IMR-90 (cell line): ENCODE measurements around the gene CC2D1A. TPM values are rescaled to one million over a fixed set of nuclear protein-coding genes. Genes with fewer than 3 reads are reported as not detected.

ENCODE experiments used
- ATAC-seq: fragments of 200-7000 bp; cut with Tn5 transposase; 2 replicates; pipeline ENCODE4 v1.9.1; 2020; ENCODE audit warnings: low read depth, mild to moderate bottlenecking, moderate library complexity
- BruUV-seq: library from RNA; stranded (reverse); fragments of 400-500 nt; replicated peaks from 2 replicates; lab custom pipeline; 2021; lab: Mats Ljungman, UMichigan
- CTCF ChIA-PET: fragments of 300-600 bp; formaldehyde crosslinking; extraction: SDS; loops from one replicate; lab custom pipeline; 2021; ENCODE audit warnings: antibody characterized with exemption; lab: Yijun Ruan, JAX
- POLR2A ChIA-PET: fragments of 300-600 bp; sonication (Branson Sonifier 250); formaldehyde crosslinking; loops from one replicate; lab custom pipeline; 2022; ENCODE audit warnings: antibody characterized with exemption; ENCODE audit not compliant: unreplicated experiment; lab: Charles Lee
- DNase-seq: peaks from one replicate; pipeline ENCODE4 v3.0.0; 2013
- H2AFZ ChIP-seq: replicated peaks from 2 replicates; pipeline ENCODE3; 2013; ENCODE audit warnings: low read length, mild to moderate bottlenecking; ENCODE audit not compliant: poor library complexity
- H2AK5ac ChIP-seq: 2 replicates; pipeline ENCODE4 v1.6.1; 2013; ENCODE audit warnings: low read depth, low read length, inconsistent platforms
- H2AK9ac ChIP-seq: replicated peaks from 2 replicates; pipeline ENCODE3; 2013; ENCODE audit warnings: mild to moderate bottlenecking, low read depth, low read length, moderate library complexity; ENCODE audit not compliant: poor library complexity
- H2BK120ac ChIP-seq: 2 replicates; pipeline ENCODE4 v1.6.1; 2013; ENCODE audit warnings: low read depth, low read length, inconsistent platforms
- H2BK15ac ChIP-seq: 3 replicates; pipeline ENCODE4 v1.6.1; 2013; ENCODE audit warnings: low read depth, low read length, inconsistent platforms
- H2BK20ac ChIP-seq: 2 replicates; pipeline ENCODE4 v1.6.1; 2013; ENCODE audit warnings: low read depth, mild to moderate bottlenecking, inconsistent platforms, low read length, moderate library complexity
- H2BK5ac ChIP-seq: 2 replicates; pipeline ENCODE4 v1.6.1; 2013; ENCODE audit warnings: mild to moderate bottlenecking, low read depth, low read length, inconsistent platforms; ENCODE audit not compliant: poor library complexity, severe bottlenecking
- H3K14ac ChIP-seq: replicated peaks from 2 replicates; pipeline ENCODE4 v1.6.1; 2013; ENCODE audit warnings: low read depth, low read length, inconsistent platforms
- H3K18ac ChIP-seq: 2 replicates; pipeline ENCODE4 v1.6.1; 2013; ENCODE audit warnings: low read depth, low read length, control low read depth
- H3K23ac ChIP-seq: 2 replicates; pipeline ENCODE4 v1.6.1; 2013; ENCODE audit warnings: low read depth, low read length, inconsistent platforms
- H3K27ac ChIP-seq: 2 replicates; pipeline ENCODE4 v1.5.1; 2013; ENCODE audit warnings: mild to moderate bottlenecking, control low read depth, low read length; ENCODE audit not compliant: insufficient read depth
- H3K27me3 ChIP-seq: 2 replicates; pipeline ENCODE4 v1.6.1; 2013; ENCODE audit warnings: low read length; ENCODE audit not compliant: control insufficient read depth, insufficient read depth
- H3K36me3 ChIP-seq: 2 replicates; pipeline ENCODE4 v1.6.1; 2013; ENCODE audit warnings: low read length, mixed read lengths; ENCODE audit not compliant: control insufficient read depth, insufficient read depth
- H3K4ac ChIP-seq: 2 replicates; pipeline ENCODE4 v1.6.1; 2013; ENCODE audit warnings: low read depth, low read length, inconsistent platforms
- H3K4me1 ChIP-seq: 2 replicates; pipeline ENCODE4 v1.6.1; 2013; ENCODE audit warnings: low read length, mixed read lengths; ENCODE audit not compliant: control insufficient read depth, insufficient read depth
- H3K4me2 ChIP-seq: 2 replicates; pipeline ENCODE4 v1.6.1; 2013; ENCODE audit warnings: low read depth, mild to moderate bottlenecking, control low read depth, low read length, moderate library complexity
- H3K4me3 ChIP-seq: 2 replicates; pipeline ENCODE4 v1.5.1; 2013; ENCODE audit warnings: low read depth, mild to moderate bottlenecking, control low read depth, low read length, moderate library complexity; ENCODE audit not compliant: insufficient read depth
- H3K56ac ChIP-seq: 2 replicates; pipeline ENCODE4 v1.6.1; 2013; ENCODE audit warnings: low read length, inconsistent platforms; ENCODE audit not compliant: insufficient read depth; ENCODE audit errors: extremely low read depth
- H3K79me1 ChIP-seq, 2 experiments: 2 replicates each; pipeline ENCODE4 v1.6.1; 2013; ENCODE audit warnings: low read length in 2 of 2, inconsistent platforms in 1 of 2, low read depth in 1 of 2
- H3K9ac ChIP-seq: 2 replicates; pipeline ENCODE4 v1.6.1; 2013; ENCODE audit warnings: low read depth, low read length, control low read depth
- H3K9me1 ChIP-seq: 2 replicates; pipeline ENCODE4 v1.6.1; 2013; ENCODE audit warnings: low read length, inconsistent platforms; ENCODE audit not compliant: insufficient read depth
- H3K9me3 ChIP-seq: 2 replicates; pipeline ENCODE4 v1.6.1; 2013; ENCODE audit warnings: low read length; ENCODE audit not compliant: control insufficient read depth, insufficient read depth
- H4K20me1 ChIP-seq: 2 replicates; pipeline ENCODE4 v1.6.1; 2013; ENCODE audit warnings: low read length, inconsistent platforms; ENCODE audit not compliant: insufficient read depth
- H4K5ac ChIP-seq: 2 replicates; pipeline ENCODE4 v1.6.1; 2013; ENCODE audit warnings: mild to moderate bottlenecking, low read depth, low read length, control low read depth
- H4K8ac ChIP-seq, 2 experiments: 2 replicates each; pipeline ENCODE4 v1.6.1; 2013; ENCODE audit warnings: low read depth in 2 of 2, low read length in 2 of 2, control low read depth in 1 of 2, inconsistent platforms in 1 of 2
- H4K91ac ChIP-seq: 2 replicates; pipeline ENCODE4 v1.6.1; 2013; ENCODE audit warnings: low read depth, low read length, inconsistent platforms; ENCODE audit not compliant: insufficient read depth
- RAD21 ChIP-seq: IDR thresholded peaks from 2 replicates; pipeline ENCODE4 v1.6.1; 2012; ENCODE audit warnings: low read length, improper control_type of control experiment
- WGBS, 2 experiments: methylation state at CpG; one replicate each; pipeline versions ENCODE4 v1.1.5 to v1.1.7; 2013; ENCODE audit warnings: missing lambda C conversion rate in 2 of 2; ENCODE audit not compliant: insufficient read length in 1 of 2; ENCODE audit errors: extremely low coverage in 2 of 2; 5-methylcytosine and 5-hydroxymethylcytosine counted together
- dilution Hi-C: fragments of 300-500 bp; cut with HindIII; formaldehyde crosslinking; loops from one replicate; pipeline ENCODE4 v1.14.3; 2018; ENCODE audit warnings: low sequenced_read_pairs; ENCODE audit not compliant: unreplicated experiment
- in situ Hi-C: fragments of 300-500 bp; cut with MboI; formaldehyde crosslinking; loops from 3 replicates; pipeline ENCODE4 v1.14.3; 2019; ENCODE audit warnings: low sequenced_read_pairs, inconsistent platforms, mixed read lengths
- intact Hi-C: fragments of 100-400 bp; cut with micrococcal nuclease; formaldehyde crosslinking; loops from 2 replicates; pipeline ENCODE4 v1.10.0; 2022
- polyA plus RNA-seq, 3 experiments: library from polyadenylated mRNA; depleted of rRNA; stranded (reverse); fragments of >200 nt; gene quantifications; 2 replicates each; pipeline ENCODE4 v1.2.3, GENCODE V29; 2012; ENCODE audit warnings: low replicate concordance in 1 of 3
- total RNA-seq: library from RNA; depleted of rRNA; stranded (reverse); fragments of >200 nt; gene quantifications from 2 replicates; pipeline ENCODE4 v1.2.3, GENCODE V29; 2012

CC2D1A gene
- total and polyA plus RNA-seq, 2 of the 4 experiments (the other 2 are of a cell fraction), result 4.1 to 14.7 TPM

GRCh38 chr19:13931391-13932148 is 25.6 kb downstream of the CC2D1A start:
- in situ Hi-C loops, result no loop called here
- Histone ChIP-seq H3K36me3 (peaks cover 35% of the 10 kb centered on the region), H2BK5ac (no peak overlapping the region), H3K9me3 (no peaks in the 10 kb centered on the region), H3K18ac (no peak overlapping the region), H4K8ac (no peak overlapping the region), H3K14ac (no peak overlapping the region), H3K4me3 (no peak overlapping the region), H3K9ac (no peak overlapping the region), H3K27ac (no peak overlapping the region), H3K4me1 (peaks cover 2% of the 10 kb centered on the region; the same call in 1 of the 2 replicates), H2BK15ac (no peak overlapping the region), H3K9me1 (peaks cover 5% of the 10 kb centered on the region), H4K5ac (no peak overlapping the region), H4K91ac (no peak overlapping the region), H3K4me2 (no peak overlapping the region), H2AK5ac (no peak overlapping the region), H2AK9ac (no peak overlapping the region), H2BK120ac (no peak overlapping the region), H3K4ac (no peak overlapping the region), H3K79me1 (no peaks in the 10 kb centered on the region), H2BK20ac (no peak overlapping the region), H3K56ac (no peak overlapping the region), H3K23ac (no peak overlapping the region), H4K20me1 (no peaks in the 10 kb centered on the region), H2AFZ (no peak overlapping the region), H3K27me3 (no peaks in the 10 kb centered on the region)
- dilution Hi-C loops, result no loop called here
- WGBS, 2 experiments, result 86% methylated on average over 4 of the region's 30 CpGs; no CpG with 5 or more reads in 1 of the 2 experiments
- ChIA-PET POLR2A (no interaction called here), CTCF (no interaction called here)
- ATAC-seq (no peak), DNase-seq (no peak)
- TF ChIP-seq RAD21, result no peak
- intact Hi-C loops, result no loop called here
- no TSS peak for BruUV-seq
